Smooth muscle cell (in vitro differentiated cells): Measurements from ENCODE around the gene RPS6KA1. TPM values are rescaled to one million over a fixed set of nuclear protein-coding genes. Genes with fewer than 3 reads are reported as not detected.

ENCODE experiments used
- DNase-seq: peaks from one replicate; lab custom pipeline; 2025; ENCODE audit not compliant: unreplicated experiment; lab: John Stamatoyannopoulos, UW
- H2AFZ ChIP-seq: fragments of 200-600 bp; sonication (generic); 2 replicates; pipeline ENCODE4 v1.6.0; 2016; ENCODE audit warnings: antibody characterized with exemption, low read depth, mild to moderate bottlenecking
- H3F3A ChIP-seq: fragments of 200-600 bp; sonication (generic); 2 replicates; pipeline ENCODE4 v1.6.0; 2017; ENCODE audit warnings: antibody characterized with exemption, low read depth
- H3K27ac ChIP-seq: fragments of 200-600 bp; sonication (generic); 2 replicates; pipeline ENCODE4 v1.5.1; 2016; ENCODE audit warnings: low read depth, mild to moderate bottlenecking
- H3K27me3 ChIP-seq: fragments of 200-600 bp; sonication (generic); 2 replicates; pipeline ENCODE4 v1.6.1; 2016; ENCODE audit warnings: low read depth, mild to moderate bottlenecking
- H3K36me3 ChIP-seq: fragments of 200-600 bp; sonication (generic); 2 replicates; pipeline ENCODE4 v1.5.1; 2016; ENCODE audit warnings: low read depth
- H3K4me1 ChIP-seq: fragments of 200-600 bp; sonication (generic); 2 replicates; pipeline ENCODE4 v1.5.1; 2016; ENCODE audit warnings: low read depth
- H3K4me2 ChIP-seq: fragments of 200-600 bp; sonication (generic); 2 replicates; pipeline ENCODE4 v1.6.0; 2016; ENCODE audit warnings: mild to moderate bottlenecking
- H3K4me3 ChIP-seq: fragments of 200-600 bp; sonication (generic); 2 replicates; pipeline ENCODE4 v1.5.1; 2016; ENCODE audit warnings: mild to moderate bottlenecking
- H3K79me2 ChIP-seq: fragments of 200-600 bp; sonication (generic); 2 replicates; pipeline ENCODE4 v1.6.0; 2016; ENCODE audit warnings: low read depth, mild to moderate bottlenecking
- H3K9ac ChIP-seq: fragments of 200-600 bp; sonication (generic); 2 replicates; pipeline ENCODE4 v1.6.0; 2016; ENCODE audit warnings: low read depth
- H3K9me3 ChIP-seq: fragments of 200-600 bp; sonication (generic); replicated peaks from 2 replicates; pipeline ENCODE4 v1.5.1; 2016; ENCODE audit warnings: low read depth
- H4K20me1 ChIP-seq: fragments of 200-600 bp; sonication (generic); 2 replicates; pipeline ENCODE4 v1.6.0; 2016; ENCODE audit warnings: low read depth
- WGBS: methylation state at CpG from one replicate; pipeline ENCODE4 v1.1.7; 2016; ENCODE audit warnings: low lambda C conversion rate; 5-methylcytosine and 5-hydroxymethylcytosine counted together
- polyA plus RNA-seq: library from polyadenylated mRNA; unstranded; fragments of >200 nt; fragmentation: Nextera tagmentation; extraction: Ambion mirVana; gene quantifications from 2 replicates; pipeline ENCODE4 v1.2.1, GENCODE V29; 2016
- total RNA-seq: library from RNA; depleted of rRNA; stranded (reverse); fragments of >200 nt; gene quantifications from 2 replicates; pipeline ENCODE4 v1.2.3, GENCODE V29; 2014
- TF ChIP-seq, protein P1 (sequence below): fragments of 200-600 bp; sonication (generic); IDR thresholded peaks from 2 replicates; pipeline ENCODE4 v1.5.1; 2017; ENCODE audit warnings: borderline replicate concordance, mild to moderate bottlenecking, antibody characterized with exemption; ENCODE audit not compliant: insufficient read depth, poor library complexity, severe bottlenecking

The RPS6KA1 gene
- total and polyA plus RNA-seq, 2 experiments from 2014 or later = 10.1 to 34.6 TPM

DNA sequence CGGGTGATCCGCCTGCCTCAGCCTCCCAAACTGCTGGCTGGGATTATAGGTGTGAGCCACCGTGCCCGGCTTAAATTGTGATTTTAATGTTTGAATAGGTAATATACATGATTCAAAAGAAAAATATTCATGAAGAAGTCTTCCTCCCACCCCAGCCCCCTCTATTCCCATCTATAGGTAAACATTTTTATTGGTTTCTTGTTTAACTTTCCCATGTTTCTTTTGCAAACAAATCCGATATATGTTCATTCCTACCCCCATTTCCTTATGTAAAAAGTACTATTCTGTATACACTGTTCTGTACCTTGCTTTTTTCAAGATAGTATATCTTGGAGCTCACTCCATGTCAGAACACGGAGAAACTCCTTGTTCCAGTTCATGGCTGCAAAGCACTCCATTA, 23.2 kb downstream of the RPS6KA1 start:
- 94% methylated on average over 6 of the region's 6 CpGs for WGBS
- Histone ChIP-seq H3K27ac (no peak overlapping the region), H3K27me3 (no peaks in the 10 kb centered on the region), H2AFZ (no peak overlapping the region), H3K36me3 (no peaks in the 10 kb centered on the region), H3K79me2 (no peaks in the 10 kb centered on the region), H3F3A (no peaks in the 10 kb centered on the region), H3K9ac (no peak overlapping the region), H3K4me3 (no peak overlapping the region), H4K20me1 (no peaks in the 10 kb centered on the region), H3K9me3 (no peaks in the 10 kb centered on the region), H3K4me2 (no peak overlapping the region), H3K4me1 (no peaks in the 10 kb centered on the region)
- TF ChIP-seq, protein P1, sequence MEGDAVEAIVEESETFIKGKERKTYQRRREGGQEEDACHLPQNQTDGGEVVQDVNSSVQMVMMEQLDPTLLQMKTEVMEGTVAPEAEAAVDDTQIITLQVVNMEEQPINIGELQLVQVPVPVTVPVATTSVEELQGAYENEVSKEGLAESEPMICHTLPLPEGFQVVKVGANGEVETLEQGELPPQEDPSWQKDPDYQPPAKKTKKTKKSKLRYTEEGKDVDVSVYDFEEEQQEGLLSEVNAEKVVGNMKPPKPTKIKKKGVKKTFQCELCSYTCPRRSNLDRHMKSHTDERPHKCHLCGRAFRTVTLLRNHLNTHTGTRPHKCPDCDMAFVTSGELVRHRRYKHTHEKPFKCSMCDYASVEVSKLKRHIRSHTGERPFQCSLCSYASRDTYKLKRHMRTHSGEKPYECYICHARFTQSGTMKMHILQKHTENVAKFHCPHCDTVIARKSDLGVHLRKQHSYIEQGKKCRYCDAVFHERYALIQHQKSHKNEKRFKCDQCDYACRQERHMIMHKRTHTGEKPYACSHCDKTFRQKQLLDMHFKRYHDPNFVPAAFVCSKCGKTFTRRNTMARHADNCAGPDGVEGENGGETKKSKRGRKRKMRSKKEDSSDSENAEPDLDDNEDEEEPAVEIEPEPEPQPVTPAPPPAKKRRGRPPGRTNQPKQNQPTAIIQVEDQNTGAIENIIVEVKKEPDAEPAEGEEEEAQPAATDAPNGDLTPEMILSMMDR = no peak
- no peak for DNase-seq

DNA sequence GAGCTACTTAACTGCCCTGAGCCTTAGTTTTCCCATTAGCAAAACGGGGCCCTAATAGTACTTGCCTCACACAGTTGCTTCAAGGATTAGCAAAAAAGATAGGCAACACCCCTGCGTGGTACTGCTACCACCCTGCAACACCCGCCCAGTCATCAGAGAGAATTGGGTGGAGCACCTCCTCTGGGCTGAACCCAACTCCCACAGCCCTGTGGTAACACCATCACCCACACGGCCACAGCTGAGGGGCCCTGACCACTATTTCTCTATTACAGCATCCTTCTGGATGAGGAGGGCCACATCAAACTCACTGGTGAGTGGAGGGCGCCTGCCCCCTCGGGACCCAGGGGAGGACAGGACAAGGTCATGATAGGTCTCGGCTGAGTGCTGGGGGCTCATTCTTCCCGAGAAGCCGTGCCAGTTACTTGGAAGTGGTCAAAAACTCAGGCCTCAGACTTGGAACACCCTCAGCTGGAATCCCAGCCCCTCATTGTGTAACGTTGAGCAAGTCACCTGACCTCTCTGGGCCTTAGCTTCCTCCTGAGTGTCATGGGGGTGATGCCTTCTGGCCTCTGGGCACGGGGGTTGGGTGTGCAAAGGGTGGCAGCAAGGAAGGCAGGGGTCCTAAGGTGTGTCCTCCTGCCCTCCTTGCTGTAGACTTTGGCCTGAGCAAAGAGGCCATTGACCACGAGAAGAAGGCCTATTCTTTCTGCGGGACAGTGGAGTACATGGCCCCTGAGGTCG, 24.6 kb downstream of the RPS6KA1 start:
- Histone ChIP-seq H3K9me3 (no peaks in the 10 kb centered on the region), H3F3A (no peaks in the 10 kb centered on the region), H3K9ac (no peak overlapping the region), H3K4me1 (no peaks in the 10 kb centered on the region), H3K27me3 (no peaks in the 10 kb centered on the region), H3K4me2 (no peak overlapping the region), H2AFZ (no peak overlapping the region), H3K4me3 (no peak overlapping the region), H3K36me3 (no peaks in the 10 kb centered on the region), H4K20me1 (no peaks in the 10 kb centered on the region), H3K79me2 (no peaks in the 10 kb centered on the region), H3K27ac (no peak overlapping the region)
- no peak for DNase-seq
- TF ChIP-seq, protein P1 = no peak
- 96% methylated on average over 14 of the region's 14 CpGs for WGBS

DNA sequence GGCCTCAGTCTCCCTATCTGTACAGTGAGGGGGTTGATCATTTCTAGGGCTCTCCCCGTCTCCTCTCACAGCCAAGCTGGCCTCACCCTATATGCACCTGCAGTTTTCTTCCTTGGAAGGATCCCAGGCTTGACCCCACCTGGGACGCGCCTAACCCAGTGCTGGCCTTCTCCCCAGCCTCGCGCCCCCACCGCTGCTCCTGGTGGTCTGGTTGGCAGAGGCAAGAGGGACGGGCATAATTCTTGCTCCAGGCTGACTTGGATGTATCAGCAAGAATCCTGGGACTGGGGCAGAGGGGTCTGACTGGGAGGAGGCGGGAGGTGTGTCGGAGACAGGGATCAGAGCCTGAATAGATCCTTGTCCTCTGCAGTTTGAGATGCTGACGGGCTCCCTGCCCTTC, 25.2 kb downstream of the RPS6KA1 start:
- H3K4me3 ChIP-seq = no peak overlapping the region
- no peaks in the 10 kb centered on the region for H3K36me3 ChIP-seq
- H2AFZ ChIP-seq = no peak overlapping the region
- no peak overlapping the region for H3K9ac ChIP-seq
- H3K27me3 ChIP-seq = no peaks in the 10 kb centered on the region
- no peak for DNase-seq
- H3F3A ChIP-seq = no peaks in the 10 kb centered on the region
- TF ChIP-seq, protein P1 = no peak
- WGBS = 92% methylated on average over 10 of the region's 10 CpGs
- no peaks in the 10 kb centered on the region for H3K9me3 ChIP-seq
- no peak overlapping the region for H3K27ac ChIP-seq
- no peaks in the 10 kb centered on the region for H3K4me1 ChIP-seq
- no peak overlapping the region for H3K4me2 ChIP-seq
- no peaks in the 10 kb centered on the region for H3K79me2 ChIP-seq
- H4K20me1 ChIP-seq = no peaks in the 10 kb centered on the region

DNA sequence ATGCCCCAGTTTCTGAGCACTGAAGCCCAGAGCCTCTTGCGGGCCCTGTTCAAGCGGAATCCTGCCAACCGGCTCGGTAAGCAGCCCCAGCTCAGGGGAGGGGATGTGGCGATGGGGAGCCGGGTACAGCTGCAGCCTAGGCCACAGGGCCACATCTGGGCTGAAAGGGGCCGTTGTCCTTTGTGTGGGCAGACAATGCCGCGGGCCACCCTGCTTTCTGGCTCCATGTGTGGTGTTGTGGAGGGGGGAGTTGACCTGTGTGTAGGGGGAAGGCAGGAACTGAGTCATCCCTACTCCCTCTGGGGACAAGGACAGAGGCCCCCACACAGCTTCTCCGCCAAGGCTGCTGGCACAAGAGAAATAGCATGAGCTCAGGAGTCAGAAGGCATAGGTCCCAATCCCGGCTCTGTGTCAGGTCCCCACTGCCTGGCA, 26.0 kb downstream of the RPS6KA1 start:
- H3K27ac ChIP-seq = no peak overlapping the region
- H3K4me3 ChIP-seq = no peak overlapping the region
- H3K79me2 ChIP-seq = no peaks in the 10 kb centered on the region
- H3K9ac ChIP-seq = no peak overlapping the region
- no peaks in the 10 kb centered on the region for H4K20me1 ChIP-seq
- H2AFZ ChIP-seq = no peak overlapping the region
- H3K4me2 ChIP-seq = no peak overlapping the region
- TF ChIP-seq, protein P1 = no peak
- H3K9me3 ChIP-seq = no peaks in the 10 kb centered on the region
- no peaks in the 10 kb centered on the region for H3F3A ChIP-seq
- no peaks in the 10 kb centered on the region for H3K27me3 ChIP-seq
- DNase-seq = no peak
- no peaks in the 10 kb centered on the region for H3K36me3 ChIP-seq
- 62% methylated on average over 11 of the region's 11 CpGs for WGBS
- H3K4me1 ChIP-seq = no peaks in the 10 kb centered on the region
